OCI-LY3 (cell line): ENCODE measurements around the gene RBM20.
"Not testable (repeated sequence)": the region's sequence is repeated elsewhere in the genome, so short reads cannot be mapped to it uniquely, and the experiment has no call there.

Experiments used
- H2AFZ ChIP-seq: fragments of 200-600, 300-600 bp; shearing (Covaris generic); 2 replicates; pipeline ENCODE4 v1.6.0; 2014; ENCODE audit warnings: antibody characterized with exemption, low read depth, low read length
- H3K27ac ChIP-seq: fragments of 200-600, 300-600 bp; sonication (generic); 2 replicates; pipeline ENCODE4 v1.5.1; 2014; ENCODE audit warnings: mild to moderate bottlenecking, low read length, moderate library complexity, mixed read lengths
- H3K27me3 ChIP-seq: fragments of 200-600, 300-600 bp; sonication (generic); 2 replicates; pipeline ENCODE4 v1.6.1; 2014; ENCODE audit warnings: low read depth, low read length, mixed read lengths
- H3K36me3 ChIP-seq: fragments of 200-600, 300-600 bp; sonication (generic); replicated peaks from 2 replicates; pipeline ENCODE3; 2014; ENCODE audit warnings: low read depth, low read length, mixed read lengths
- H3K4me1 ChIP-seq: fragments of 300-600, 200-600 bp; sonication (generic); 2 replicates; pipeline ENCODE4 v1.6.1; 2014; ENCODE audit warnings: low read length, mixed read lengths
- H3K4me2 ChIP-seq: fragments of 200-600, 300-600 bp; sonication (generic); 2 replicates; pipeline ENCODE4 v1.6.1; 2014; ENCODE audit warnings: low read length, mixed read lengths
- H3K4me3 ChIP-seq: fragments of 300-600, 200-600 bp; sonication (generic); 2 replicates; pipeline ENCODE4 v1.5.1; 2014; ENCODE audit warnings: antibody characterized with exemption, mild to moderate bottlenecking, low read length, moderate library complexity
- H3K79me2 ChIP-seq: fragments of 300-600, 200-600 bp; shearing (Covaris generic); 2 replicates; pipeline ENCODE4 v1.6.1; 2014; ENCODE audit warnings: mild to moderate bottlenecking, low read length, mixed read lengths
- H3K9ac ChIP-seq: fragments of 300-600, 200-600 bp; shearing (Covaris generic); 2 replicates; pipeline ENCODE4 v1.6.0; 2014; ENCODE audit warnings: mild to moderate bottlenecking, low read length, moderate library complexity
- H3K9me3 ChIP-seq: fragments of 200-600, 300-600 bp; shearing (Covaris generic); 2 replicates; pipeline ENCODE4 v1.6.1; 2014; ENCODE audit warnings: low read length, mixed read lengths; ENCODE audit not compliant: insufficient read depth
- H4K20me1 ChIP-seq: fragments of 200-600, 300-600 bp; sonication (generic); 2 replicates; pipeline ENCODE4 v1.6.1; 2016; ENCODE audit warnings: low read length, mixed read lengths; ENCODE audit not compliant: insufficient read depth
- EZH2phosphoT487 ChIP-seq: fragments of 200-600 bp; shearing (Covaris generic); IDR thresholded peaks from 2 replicates; pipeline ENCODE4 v1.6.1; 2018; ENCODE audit warnings: antibody characterized with exemption, mixed run types, low read depth
- TF ChIP-seq, protein P1 (sequence below): fragments of 200-600, 300-600 bp; sonication (generic); IDR thresholded peaks from 2 replicates; pipeline ENCODE4 v1.5.1; 2014; ENCODE audit warnings: antibody characterized with exemption, low read length, low read depth

Gene RBM20

GRCh38 chr10:110636932-110637557, 7.1 kb upstream of the RBM20 start:
- TF ChIP-seq, protein P1, sequence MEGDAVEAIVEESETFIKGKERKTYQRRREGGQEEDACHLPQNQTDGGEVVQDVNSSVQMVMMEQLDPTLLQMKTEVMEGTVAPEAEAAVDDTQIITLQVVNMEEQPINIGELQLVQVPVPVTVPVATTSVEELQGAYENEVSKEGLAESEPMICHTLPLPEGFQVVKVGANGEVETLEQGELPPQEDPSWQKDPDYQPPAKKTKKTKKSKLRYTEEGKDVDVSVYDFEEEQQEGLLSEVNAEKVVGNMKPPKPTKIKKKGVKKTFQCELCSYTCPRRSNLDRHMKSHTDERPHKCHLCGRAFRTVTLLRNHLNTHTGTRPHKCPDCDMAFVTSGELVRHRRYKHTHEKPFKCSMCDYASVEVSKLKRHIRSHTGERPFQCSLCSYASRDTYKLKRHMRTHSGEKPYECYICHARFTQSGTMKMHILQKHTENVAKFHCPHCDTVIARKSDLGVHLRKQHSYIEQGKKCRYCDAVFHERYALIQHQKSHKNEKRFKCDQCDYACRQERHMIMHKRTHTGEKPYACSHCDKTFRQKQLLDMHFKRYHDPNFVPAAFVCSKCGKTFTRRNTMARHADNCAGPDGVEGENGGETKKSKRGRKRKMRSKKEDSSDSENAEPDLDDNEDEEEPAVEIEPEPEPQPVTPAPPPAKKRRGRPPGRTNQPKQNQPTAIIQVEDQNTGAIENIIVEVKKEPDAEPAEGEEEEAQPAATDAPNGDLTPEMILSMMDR = no peak
- TF ChIP-seq EZH2phosphoT487 = no peak
- H3K9ac ChIP-seq = no peak overlapping the region
- H4K20me1 ChIP-seq = no peaks in the 10 kb centered on the region
- no peak overlapping the region for H3K4me2 ChIP-seq
- no peak overlapping the region for H3K4me3 ChIP-seq
- H3K27ac ChIP-seq = no peak overlapping the region
- no peak overlapping the region for H2AFZ ChIP-seq
- peaks cover 7% of the 10 kb centered on the region for H3K27me3 ChIP-seq
- H3K36me3 ChIP-seq = no peaks in the 10 kb centered on the region
- H3K4me1 ChIP-seq = no peaks in the 10 kb centered on the region
- H3K79me2 ChIP-seq = no peaks in the 10 kb centered on the region
- H3K9me3 ChIP-seq = no peaks in the 10 kb centered on the region

DNA sequence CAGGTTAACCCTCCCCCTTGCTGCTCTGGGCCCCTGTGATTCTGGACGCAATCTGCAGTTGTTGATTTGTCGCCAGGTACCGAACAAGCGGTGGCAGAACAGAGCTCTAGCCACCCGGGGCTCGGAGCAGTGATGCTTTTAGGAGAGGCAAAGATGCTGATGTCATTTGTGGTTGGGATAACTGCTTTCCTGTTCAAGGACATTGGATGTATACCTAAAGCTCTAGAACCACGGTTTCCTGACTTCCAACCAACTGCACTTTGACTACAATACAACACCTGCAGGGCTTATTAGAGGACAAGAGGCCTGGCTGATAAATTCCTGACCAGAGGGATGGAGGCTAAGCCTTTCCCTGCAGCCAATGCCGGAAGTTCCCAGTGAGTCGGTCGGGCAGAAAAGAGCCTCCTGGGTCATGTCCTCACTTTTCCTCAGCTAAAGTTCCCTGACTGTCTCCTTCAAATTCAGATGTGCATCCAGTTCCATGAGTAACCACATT, 6.5 kb upstream of the RBM20 start:
- no peak overlapping the region for H2AFZ ChIP-seq
- TF ChIP-seq EZH2phosphoT487 = no peak
- TF ChIP-seq, protein P1 = no peak
- H3K9ac ChIP-seq = no peak overlapping the region
- H3K4me1 ChIP-seq = no peaks in the 10 kb centered on the region
- H3K36me3 ChIP-seq = no peaks in the 10 kb centered on the region
- H4K20me1 ChIP-seq = no peaks in the 10 kb centered on the region
- no peaks in the 10 kb centered on the region for H3K9me3 ChIP-seq
- H3K27me3 ChIP-seq = peaks cover 12% of the 10 kb centered on the region
- no peak overlapping the region for H3K27ac ChIP-seq
- H3K4me2 ChIP-seq = no peak overlapping the region
- no peak overlapping the region for H3K4me3 ChIP-seq
- no peaks in the 10 kb centered on the region for H3K79me2 ChIP-seq

DNA sequence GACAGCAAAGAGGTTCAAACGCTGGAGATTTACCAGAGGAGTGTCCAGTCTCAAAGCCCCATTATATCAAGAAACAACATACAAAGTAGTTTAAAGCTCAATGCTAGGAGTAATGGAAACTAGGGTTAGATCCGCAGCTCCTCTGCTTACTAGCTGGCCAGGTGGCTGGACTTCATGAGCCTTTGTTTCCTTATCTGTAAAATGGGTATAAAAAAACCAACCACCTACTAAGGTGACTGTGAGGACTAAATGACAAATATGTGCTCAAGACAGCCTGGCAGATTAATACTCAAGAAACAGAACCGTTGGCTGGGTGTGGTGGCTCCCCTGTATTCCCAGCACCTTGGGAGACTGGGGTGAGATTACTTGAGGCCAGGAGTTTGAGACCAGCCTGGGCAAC, 5.8 kb upstream of the RBM20 start:
- Histone ChIP-seq H3K36me3 (no peaks in the 10 kb centered on the region), H3K4me1 (no peaks in the 10 kb centered on the region), H4K20me1 (no peaks in the 10 kb centered on the region), H3K9ac (no peak overlapping the region), H3K79me2 (no peaks in the 10 kb centered on the region), H3K4me2 (no peak overlapping the region), H2AFZ (no peak overlapping the region), H3K27ac (no peak overlapping the region), H3K27me3 (peaks cover 20% of the 10 kb centered on the region), H3K9me3 (no peaks in the 10 kb centered on the region), H3K4me3 (no peak overlapping the region)
- TF ChIP-seq, protein P1 = no peak
- TF ChIP-seq EZH2phosphoT487 = no peak

GRCh38 chr10:110639046-110639445, 5.1 kb upstream of the RBM20 start:
- H4K20me1 ChIP-seq, H2AFZ ChIP-seq, H3K79me2 ChIP-seq, H3K4me1 ChIP-seq, H3K36me3 ChIP-seq, H3K27ac ChIP-seq, H3K9me3 ChIP-seq, H3K4me3 ChIP-seq, H3K9ac ChIP-seq, H3K4me2 ChIP-seq: not testable (repeated sequence)
- peaks cover 24% of the 10 kb centered on the region for H3K27me3 ChIP-seq

GRCh38 chr10:110639858-110640257, 4.3 kb upstream of the RBM20 start:
- H3K79me2 ChIP-seq, H4K20me1 ChIP-seq, H3K4me1 ChIP-seq, H2AFZ ChIP-seq, H3K9me3 ChIP-seq, H3K27ac ChIP-seq, H3K9ac ChIP-seq, H3K36me3 ChIP-seq, H3K4me2 ChIP-seq, H3K4me3 ChIP-seq: not testable (repeated sequence)
- peaks cover 28% of the 10 kb centered on the region for H3K27me3 ChIP-seq
